ENCODE results near the gene AMOTL2.

Gene AMOTL2

GRCh38 chr3:134323966-134324962 lies 50.0 kb downstream of the AMOTL2 start:
- intact Hi-C loops (cut with micrococcal nuclease): no loop called here
- Mint-ChIP-seq H3K4me1 (ENCODE audit: low read depth) (peaks cover 5% of the 10 kb centered on the region), H3K4me3 (no peak overlapping the region), H3K27ac (no peak overlapping the region), H3K36me3 (ENCODE audit: low read depth) (no peaks in the 10 kb centered on the region), H3K9me3 (no peaks in the 10 kb centered on the region), H3K27me3 (peaks cover 8% of the 10 kb centered on the region)

- no peak overlapping the region for H3K4me3 Mint-ChIP-seq
- H3K4me1 Mint-ChIP-seq (ENCODE audit: low read depth): no peaks in the 10 kb centered on the region
- peaks cover 8% of the 10 kb centered on the region for H3K27me3 Mint-ChIP-seq
These were observed 52.0 kb downstream of the AMOTL2 start for GRCh38 chr3:134322286-134322685.

GRCh38 chr3:134320749-134321148 lies 53.5 kb downstream of the AMOTL2 start:
- H3K27me3 Mint-ChIP-seq: peaks cover 7% of the 10 kb centered on the region
- H3K4me1 Mint-ChIP-seq (ENCODE audit: low read depth): no peaks in the 10 kb centered on the region
- H3K27ac Mint-ChIP-seq: no peak overlapping the region
- H3K4me3 Mint-ChIP-seq: no peak overlapping the region
- intact Hi-C loops (cut with micrococcal nuclease): no loop called here
- no peaks in the 10 kb centered on the region for H3K9me3 Mint-ChIP-seq
- H3K36me3 Mint-ChIP-seq (ENCODE audit: low read depth): no peaks in the 10 kb centered on the region

More at GRCh38 chr3:134322286-134322685, 52.0 kb downstream of the AMOTL2 start:
- H3K27ac Mint-ChIP-seq: no peak overlapping the region
- intact Hi-C loops (cut with micrococcal nuclease): no loop called here
- H3K36me3 Mint-ChIP-seq (ENCODE audit: low read depth): no peaks in the 10 kb centered on the region
- no peaks in the 10 kb centered on the region for H3K9me3 Mint-ChIP-seq

GRCh38 chr3:134319931-134320330 lies 54.3 kb downstream of the AMOTL2 start:
- intact Hi-C loops (cut with micrococcal nuclease): no loop called here
- peaks cover 12% of the 10 kb centered on the region for H3K27me3 Mint-ChIP-seq
- no peaks in the 10 kb centered on the region for H3K9me3 Mint-ChIP-seq
- no peak overlapping the region for H3K27ac Mint-ChIP-seq
- H3K36me3 Mint-ChIP-seq (ENCODE audit: low read depth): no peaks in the 10 kb centered on the region
- H3K4me1 Mint-ChIP-seq (ENCODE audit: low read depth): no peaks in the 10 kb centered on the region
- H3K4me3 Mint-ChIP-seq: no peak overlapping the region

- Mint-ChIP-seq H3K27me3 (peaks cover 27% of the 10 kb centered on the region), H3K4me3 (no peak overlapping the region), H3K27ac (no peak overlapping the region), H3K36me3 (ENCODE audit: low read depth) (no peaks in the 10 kb centered on the region), H3K4me1 (ENCODE audit: low read depth) (peaks cover under 1% of the 10 kb centered on the region), H3K9me3 (no peaks in the 10 kb centered on the region)
- intact Hi-C loops (cut with micrococcal nuclease): no loop called here
These were observed 56.1 kb downstream of the AMOTL2 start for GRCh38 chr3:134318166-134318565.

- H3K27ac Mint-ChIP-seq: no peak overlapping the region
- H3K4me3 Mint-ChIP-seq: no peak overlapping the region
- intact Hi-C loops (cut with micrococcal nuclease): no loop called here
- peaks cover 4% of the 10 kb centered on the region for H3K4me1 Mint-ChIP-seq (ENCODE audit: low read depth)
- H3K27me3 Mint-ChIP-seq: peaks cover 33% of the 10 kb centered on the region
- H3K36me3 Mint-ChIP-seq (ENCODE audit: low read depth): no peaks in the 10 kb centered on the region
- no peaks in the 10 kb centered on the region for H3K9me3 Mint-ChIP-seq
These were observed 56.9 kb downstream of the AMOTL2 start for GRCh38 chr3:134317106-134317947.

- intact Hi-C loops (cut with micrococcal nuclease): no loop called here
- H3K4me3 Mint-ChIP-seq: no peak overlapping the region
- H3K27me3 Mint-ChIP-seq: peaks cover 42% of the 10 kb centered on the region
- H3K4me1 Mint-ChIP-seq (ENCODE audit: low read depth): peaks cover 4% of the 10 kb centered on the region
- no peaks in the 10 kb centered on the region for H3K9me3 Mint-ChIP-seq
- no peak overlapping the region for H3K27ac Mint-ChIP-seq
- no peaks in the 10 kb centered on the region for H3K36me3 Mint-ChIP-seq (ENCODE audit: low read depth)
These were observed 58.8 kb downstream of the AMOTL2 start for GRCh38 chr3:134315286-134316106.

GRCh38 chr3:134314588-134315285 lies 59.5 kb downstream of the AMOTL2 start:
- Mint-ChIP-seq H3K36me3 (ENCODE audit: low read depth) (no peaks in the 10 kb centered on the region), H3K9me3 (no peaks in the 10 kb centered on the region), H3K27ac (no peak overlapping the region), H3K4me1 (ENCODE audit: low read depth) (peaks cover 9% of the 10 kb centered on the region), H3K4me3 (no peak overlapping the region), H3K27me3 (peaks cover 45% of the 10 kb centered on the region)
- intact Hi-C loops (cut with micrococcal nuclease): no loop called here

GRCh38 chr3:134313847-134314587 lies 60.2 kb downstream of the AMOTL2 start:
- H3K4me3 Mint-ChIP-seq: no peak overlapping the region
- intact Hi-C loops (cut with micrococcal nuclease): no loop called here

GRCh38 chr3:134312873-134313846 lies 61.1 kb downstream of the AMOTL2 start:
- no peaks in the 10 kb centered on the region for H3K36me3 Mint-ChIP-seq (ENCODE audit: low read depth)
- intact Hi-C loops (cut with micrococcal nuclease): no loop called here
- H3K4me1 Mint-ChIP-seq (ENCODE audit: low read depth): peaks cover 11% of the 10 kb centered on the region
- H3K9me3 Mint-ChIP-seq: no peaks in the 10 kb centered on the region
- peaks cover 45% of the 10 kb centered on the region for H3K27me3 Mint-ChIP-seq
- H3K27ac Mint-ChIP-seq: no peak overlapping the region
- peak overlapping the region; percentile 35 for H3K4me3 Mint-ChIP-seq

More at GRCh38 chr3:134313847-134314587, 60.2 kb downstream of the AMOTL2 start:
- no peak overlapping the region for H3K27ac Mint-ChIP-seq
- no peaks in the 10 kb centered on the region for H3K9me3 Mint-ChIP-seq
- H3K4me1 Mint-ChIP-seq (ENCODE audit: low read depth): peaks cover 10% of the 10 kb centered on the region
- H3K27me3 Mint-ChIP-seq: peaks cover 45% of the 10 kb centered on the region
- no peaks in the 10 kb centered on the region for H3K36me3 Mint-ChIP-seq (ENCODE audit: low read depth)

GRCh38 chr3:134312072-134312872 lies 62.0 kb downstream of the AMOTL2 start:
- intact Hi-C loops (cut with micrococcal nuclease): no loop called here
- Mint-ChIP-seq H3K36me3 (ENCODE audit: low read depth) (no peaks in the 10 kb centered on the region), H3K27ac (no peak overlapping the region), H3K9me3 (no peaks in the 10 kb centered on the region), H3K27me3 (peaks cover 52% of the 10 kb centered on the region), H3K4me3 (no peak overlapping the region), H3K4me1 (ENCODE audit: low read depth) (peaks cover 13% of the 10 kb centered on the region)
